Measurements from ENCODE around the gene ZCCHC9.

Gene ZCCHC9

DNA sequence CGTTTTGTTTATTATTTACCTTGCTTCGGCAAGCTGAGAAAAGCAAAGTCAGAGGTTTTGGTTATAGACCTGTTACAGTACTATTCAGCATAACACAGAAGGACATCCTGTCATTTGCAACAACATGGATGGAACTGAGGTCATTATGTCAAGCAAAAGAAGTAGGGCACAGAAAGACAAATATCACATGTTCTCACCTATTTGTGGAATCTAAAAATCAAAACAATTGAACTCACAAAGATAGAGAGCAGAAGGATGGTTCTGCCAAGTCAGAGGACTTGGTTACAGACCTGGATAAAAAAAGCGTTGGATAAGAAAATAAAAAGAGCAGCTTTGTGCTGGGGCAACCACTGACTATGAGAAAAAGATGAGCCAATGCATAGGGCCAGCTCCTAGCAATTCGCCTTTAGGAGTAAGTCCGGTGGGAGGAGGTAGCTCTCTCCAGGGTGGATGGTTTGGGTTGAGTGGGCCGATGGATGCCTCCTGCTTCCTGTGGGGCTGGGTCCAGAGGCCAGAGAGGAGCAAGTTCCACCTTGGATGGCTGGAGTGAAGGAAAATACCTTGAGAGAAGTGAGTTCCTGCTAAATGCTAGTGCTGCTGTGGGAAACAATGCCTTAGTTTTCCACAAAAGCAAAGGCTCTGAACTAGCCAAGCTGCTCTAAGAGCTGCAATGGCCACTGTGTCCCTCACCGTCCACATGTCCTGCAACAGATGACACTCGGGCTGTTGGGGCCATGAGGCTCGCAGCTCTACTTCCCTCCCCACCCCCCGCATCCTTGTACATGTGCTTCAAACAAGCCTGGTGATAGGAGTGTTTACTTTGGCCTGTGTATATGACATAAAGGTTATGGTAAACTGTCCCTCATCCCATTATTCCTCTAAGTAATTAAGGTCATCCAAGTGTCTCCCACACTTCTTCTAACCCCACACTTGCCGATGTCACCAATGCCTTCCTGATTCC, 54.2 kb downstream of the ZCCHC9 start:
- DNase-seq (ENCODE audit: low read depth), result no peak

DNA sequence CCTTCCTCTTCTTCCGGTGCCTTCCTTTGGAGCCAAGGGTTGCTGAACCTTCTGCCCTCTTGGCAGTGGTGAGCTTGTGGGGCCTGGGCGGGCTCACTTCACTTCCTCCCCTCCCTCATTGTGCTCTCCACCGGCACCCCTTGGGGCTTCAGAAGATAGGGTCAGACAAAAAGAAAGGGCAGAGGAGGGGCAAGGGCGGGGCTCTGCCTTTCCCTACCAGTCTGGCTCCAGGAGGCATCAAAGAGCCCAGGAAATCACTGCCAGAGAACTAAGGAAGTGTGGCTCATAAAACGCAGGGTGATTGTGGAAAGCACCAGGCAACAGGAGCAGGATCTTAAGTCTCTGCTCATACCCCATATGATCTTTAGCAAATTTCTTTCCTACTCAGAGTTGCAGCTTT, 57.7 kb downstream of the ZCCHC9 start:
- no peak for DNase-seq (ENCODE audit: low read depth)

- no peak for DNase-seq (ENCODE audit: low read depth)
Measured at GRCh38 chr5:81359881-81360280, 58.5 kb downstream of the ZCCHC9 start.

- no peak for DNase-seq (ENCODE audit: low read depth)
Measured at GRCh38 chr5:81360640-81361039, 59.3 kb downstream of the ZCCHC9 start.

- no peak for DNase-seq (ENCODE audit: low read depth)
Measured at GRCh38 chr5:81361600-81361999, 60.2 kb downstream of the ZCCHC9 start.

All from stimulated activated CD8-positive, alpha-beta memory T cell treated with anti-CD3 and anti-CD28 coated beads, Interleukin-7, amount 100 ng/mL, for 24 hours (primary cell).